CD14-positive monocyte (primary cell): ENCODE data around the gene DCTN2. TPM values are rescaled to one million over a fixed set of nuclear protein-coding genes. Genes with fewer than 3 reads are reported as not detected.
"Not testable (repeated sequence)": the region's sequence is repeated elsewhere in the genome, so short reads cannot be mapped to it uniquely, and the experiment has no call there.

Experiments
- DNase-seq, 3 donors: peaks; one replicate each; pipeline ENCODE4 v3.0.0-alpha.2; 2011 to 2022
- H2AFZ ChIP-seq: 2 replicates; pipeline ENCODE4 v1.6.0; 2012; ENCODE audit warnings: mild to moderate bottlenecking, low read depth, low read length, inconsistent platforms; ENCODE audit not compliant: insufficient read depth, poor library complexity, severe bottlenecking
- H3K27ac ChIP-seq, 2 donors: 1 replicate in 1 of 2; 2 replicates in 1 of 2; pipeline ENCODE4 v1.5.1; 2012 to 2013; ENCODE audit warnings: low read length in 2 of 2, control low read depth in 1 of 2, inconsistent platforms in 1 of 2, low read depth in 1 of 2, mild to moderate bottlenecking in 1 of 2
- H3K27me3 ChIP-seq, 2 donors: one replicate each; pipeline versions ENCODE4 v1.6.0 to v1.6.1; 2011 to 2013; ENCODE audit warnings: low read length in 2 of 2; ENCODE audit not compliant: control insufficient read depth in 2 of 2, insufficient read depth in 2 of 2
- H3K36me3 ChIP-seq, 2 donors: replicated peaks in 1 of 2; 1 replicate in 1 of 2; 2 replicates in 1 of 2; pipeline versions ENCODE4 v1.5.1 to v1.6.1; 2012 to 2013; ENCODE audit warnings: low read length in 2 of 2, control low read depth in 1 of 2, inconsistent platforms in 1 of 2, mild to moderate bottlenecking in 1 of 2; ENCODE audit not compliant: insufficient read depth in 2 of 2, control insufficient read depth in 1 of 2
- H3K4me1 ChIP-seq, 2 donors: 1 replicate in 1 of 2; 2 replicates in 1 of 2; pipeline versions ENCODE4 v1.5.1 to v1.6.1; 2012 to 2013; ENCODE audit warnings: low read length in 2 of 2, control low read depth in 1 of 2, inconsistent platforms in 1 of 2, mild to moderate bottlenecking in 1 of 2, moderate library complexity in 1 of 2; ENCODE audit not compliant: insufficient read depth in 2 of 2, control insufficient read depth in 1 of 2
- H3K4me2 ChIP-seq: replicated peaks from 2 replicates; pipeline ENCODE3; 2012; ENCODE audit warnings: low read length, moderate library complexity, mild to moderate bottlenecking; ENCODE audit not compliant: poor library complexity, severe bottlenecking; ENCODE audit errors: extremely low read depth
- H3K4me3 ChIP-seq, 3 experiments: fragments of 200-600 bp in 1 of 3; sonication (generic) in 1 of 3; replicated peaks in 1 of 3; 1 replicate in 2 of 3; 2 replicates in 1 of 3; pipeline ENCODE4 v1.5.1; 2011 to 2013; ENCODE audit warnings: low read length in 3 of 3, mild to moderate bottlenecking in 3 of 3, control low read depth in 2 of 3, low read depth in 2 of 3, inconsistent platforms in 1 of 3, moderate library complexity in 1 of 3
- H3K79me2 ChIP-seq: 2 replicates; pipeline ENCODE4 v1.6.0; 2012; ENCODE audit warnings: mild to moderate bottlenecking, control low read depth, inconsistent platforms, low read length, moderate library complexity; ENCODE audit not compliant: insufficient read depth
- H3K9ac ChIP-seq: 2 replicates; pipeline ENCODE4 v1.6.0; 2017; ENCODE audit warnings: low read length, mild to moderate bottlenecking; ENCODE audit not compliant: insufficient read depth, poor library complexity, severe bottlenecking
- H3K9me3 ChIP-seq, 2 donors: replicated peaks in 1 of 2; 1 replicate in 1 of 2; 2 replicates in 1 of 2; pipeline versions ENCODE4 v1.5.1 to v1.6.1; 2012 to 2013; ENCODE audit warnings: low read length in 2 of 2, control low read depth in 1 of 2; ENCODE audit not compliant: control insufficient read depth in 1 of 2, insufficient read depth in 1 of 2
- H4K20me1 ChIP-seq: 2 replicates; pipeline ENCODE4 v1.6.0; 2012; ENCODE audit warnings: mild to moderate bottlenecking, low read length, control low read depth, moderate library complexity; ENCODE audit not compliant: insufficient read depth
- H3K27ac Mint-ChIP-seq, 7 donors: one replicate each; pipeline ENCODE4 v1.8.0; 2020; ENCODE audit warnings: mild to moderate bottlenecking in 7 of 7, mixed read lengths in 7 of 7, moderate library complexity in 6 of 7, inconsistent platforms in 2 of 7
- H3K27me3 Mint-ChIP-seq, 3 donors: one replicate each; pipeline ENCODE4 v1.8.0; 2021 to 2022; ENCODE audit warnings: low read depth in 3 of 3, mild to moderate bottlenecking in 3 of 3, mixed read lengths in 3 of 3, moderate library complexity in 3 of 3, inconsistent platforms in 1 of 3
- H3K36me3 Mint-ChIP-seq, 2 donors: one replicate each; pipeline ENCODE4 v1.8.0; 2020; ENCODE audit warnings: mixed read lengths in 2 of 2, inconsistent platforms in 1 of 2, mild to moderate bottlenecking in 1 of 2
- H3K4me1 Mint-ChIP-seq: one replicate; pipeline ENCODE4 v1.8.0; 2020; ENCODE audit warnings: mild to moderate bottlenecking, mixed read lengths
- H3K4me3 Mint-ChIP-seq, 2 donors: one replicate each; pipeline ENCODE4 v1.8.0; 2020; ENCODE audit warnings: mild to moderate bottlenecking in 2 of 2, mixed read lengths in 2 of 2, moderate library complexity in 1 of 2
- H3K9me3 Mint-ChIP-seq, 7 donors: one replicate each; pipeline ENCODE4 v1.8.0; 2020 to 2022; ENCODE audit warnings: mixed read lengths in 7 of 7, mild to moderate bottlenecking in 6 of 7, moderate library complexity in 6 of 7, inconsistent platforms in 2 of 7
- WGBS: methylation state at CpG from one replicate; pipeline ENCODE4 v1.1.5; 2013; ENCODE audit warnings: missing lambda C conversion rate; ENCODE audit not compliant: insufficient coverage; 5-methylcytosine and 5-hydroxymethylcytosine counted together
- intact Hi-C, 2 donors: fragments of 100-400 bp; cut with micrococcal nuclease; formaldehyde crosslinking; loops; one replicate each; pipeline versions ENCODE4 v1.15.0 to v1.15.1; 2023
- polyA plus RNA-seq, 3 donors: library from polyadenylated mRNA; depleted of rRNA in 1 of 3; unstranded in 2 of 3; stranded (reverse) in 1 of 3; fragments of 300-500 nt in 2 of 3; fragments of >200 nt in 1 of 3; fragmentation: Illumina TruSeq in 2 of 3; gene quantifications; 1 replicate in 2 of 3; 2 replicates in 1 of 3; pipeline ENCODE4 v1.2.3, GENCODE V29; 2012 to 2021
- TF ChIP-seq, protein P1 (sequence below): fragments of 200-600 bp; IDR thresholded peaks from one replicate; pipeline ENCODE4 v1.8.0; 2022; ENCODE audit warnings: antibody characterized with exemption, mild to moderate bottlenecking

Gene DCTN2
- polyA plus RNA-seq, 3 donors = 72.8 to 94.5 (median 82.2) TPM

DNA sequence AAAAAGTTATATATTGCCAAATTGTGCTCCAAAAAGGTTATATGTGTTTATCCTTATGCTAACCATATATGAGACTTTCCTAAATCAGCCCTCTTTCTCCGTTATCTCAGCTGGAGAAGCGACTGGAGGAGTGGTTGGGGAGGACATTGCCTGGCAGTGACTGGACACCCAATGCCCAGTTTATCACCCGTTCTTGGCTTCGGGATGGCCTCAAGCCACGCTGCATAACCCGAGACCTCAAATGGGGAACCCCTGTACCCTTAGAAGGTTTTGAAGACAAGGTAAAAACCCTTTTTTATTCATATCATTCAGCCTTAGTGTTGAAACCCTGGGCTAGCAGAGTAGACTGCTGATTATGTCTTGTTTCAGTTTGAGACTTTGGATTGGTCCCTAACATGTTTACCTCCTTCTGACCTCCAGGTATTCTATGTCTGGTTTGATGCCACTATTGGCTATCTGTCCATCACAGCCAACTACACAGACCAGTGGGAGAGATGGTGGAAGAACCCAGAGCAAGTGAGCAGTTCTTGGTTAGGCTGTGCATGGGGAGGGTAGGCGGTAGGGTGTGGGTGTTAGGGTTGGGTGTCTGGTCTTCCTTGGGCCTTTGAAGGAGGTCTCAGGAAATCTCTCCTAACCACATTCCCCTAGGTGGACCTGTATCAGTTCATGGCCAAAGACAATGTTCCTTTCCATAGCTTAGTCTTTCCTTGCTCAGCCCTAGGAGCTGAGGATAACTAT is 35.2 kb downstream of the DCTN2 start:
- H3K27ac Mint-ChIP-seq = peak overlapping the region in 2 of 7 donors; percentile 25 to 81
- Histone ChIP-seq H3K27me3 (no peaks in the 10 kb centered on the region), H3K4me2 (no peak overlapping the region), H3K36me3 (peaks cover 65 to 79% of the 10 kb centered on the region in 2 donors), H3K4me1 (no peaks in the 10 kb centered on the region), H3K4me3 (no peak overlapping the region), H3K79me2 (peaks cover 5% of the 10 kb centered on the region), H3K27ac (no peak overlapping the region), H4K20me1 (peaks cover 23% of the 10 kb centered on the region), H3K9ac (no peak overlapping the region), H2AFZ (no peak overlapping the region), H3K9me3 (no peaks in the 10 kb centered on the region)
- H3K36me3 Mint-ChIP-seq = peaks cover 73 to 86% of the 10 kb centered on the region in 2 donors
- H3K27me3 Mint-ChIP-seq = no peaks in the 10 kb centered on the region
- no peak overlapping the region for H3K4me3 Mint-ChIP-seq
- 100% methylated on average over 3 of the region's 7 CpGs for WGBS
- TF ChIP-seq, protein P1, sequence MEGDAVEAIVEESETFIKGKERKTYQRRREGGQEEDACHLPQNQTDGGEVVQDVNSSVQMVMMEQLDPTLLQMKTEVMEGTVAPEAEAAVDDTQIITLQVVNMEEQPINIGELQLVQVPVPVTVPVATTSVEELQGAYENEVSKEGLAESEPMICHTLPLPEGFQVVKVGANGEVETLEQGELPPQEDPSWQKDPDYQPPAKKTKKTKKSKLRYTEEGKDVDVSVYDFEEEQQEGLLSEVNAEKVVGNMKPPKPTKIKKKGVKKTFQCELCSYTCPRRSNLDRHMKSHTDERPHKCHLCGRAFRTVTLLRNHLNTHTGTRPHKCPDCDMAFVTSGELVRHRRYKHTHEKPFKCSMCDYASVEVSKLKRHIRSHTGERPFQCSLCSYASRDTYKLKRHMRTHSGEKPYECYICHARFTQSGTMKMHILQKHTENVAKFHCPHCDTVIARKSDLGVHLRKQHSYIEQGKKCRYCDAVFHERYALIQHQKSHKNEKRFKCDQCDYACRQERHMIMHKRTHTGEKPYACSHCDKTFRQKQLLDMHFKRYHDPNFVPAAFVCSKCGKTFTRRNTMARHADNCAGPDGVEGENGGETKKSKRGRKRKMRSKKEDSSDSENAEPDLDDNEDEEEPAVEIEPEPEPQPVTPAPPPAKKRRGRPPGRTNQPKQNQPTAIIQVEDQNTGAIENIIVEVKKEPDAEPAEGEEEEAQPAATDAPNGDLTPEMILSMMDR = no peak
- intact Hi-C loops = no loop called here
- DNase-seq = no peak
- H3K9me3 Mint-ChIP-seq = peaks cover 0 to 1% (median 0%) of the 10 kb centered on the region in 7 donors
- peaks cover under 1% of the 10 kb centered on the region for H3K4me1 Mint-ChIP-seq

DNA sequence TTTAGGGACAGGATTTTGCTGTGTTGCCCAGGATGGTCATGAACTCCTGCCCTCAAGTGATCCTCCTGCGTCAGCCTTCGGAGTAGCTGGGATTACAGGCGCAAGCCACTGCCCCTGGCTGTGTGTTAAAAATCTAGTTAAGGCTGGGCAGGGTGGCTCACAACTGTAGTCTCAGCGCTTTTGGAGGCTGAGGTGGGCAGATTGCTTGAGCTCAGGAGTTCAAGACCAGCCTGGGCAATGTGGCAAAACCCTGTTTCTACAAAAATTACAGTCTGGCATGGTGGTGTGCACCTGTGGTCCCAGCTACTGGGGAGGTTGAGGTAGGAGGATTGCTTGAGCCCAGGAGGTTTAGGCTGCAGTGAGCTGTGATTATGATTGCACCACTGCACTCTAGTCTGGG is 35.8 kb downstream of the DCTN2 start:
- peaks cover 64 to 79% of the 10 kb centered on the region in 2 donors for H3K36me3 ChIP-seq
- Mint-ChIP-seq H3K4me1 (no peaks in the 10 kb centered on the region), H3K27me3 (no peaks in the 10 kb centered on the region), H3K9me3 (peaks cover 0 to 1% (median 0%) of the 10 kb centered on the region in 7 donors), H3K4me3 (no peak overlapping the region), H3K27ac (peak overlapping the region in 1 of 7 donors; percentile 26), H3K36me3 (peaks cover 71 to 86% of the 10 kb centered on the region in 2 donors)
- no peak overlapping the region for H3K27ac ChIP-seq
- no peaks in the 10 kb centered on the region for H3K4me1 ChIP-seq
- no peak overlapping the region for H3K4me2 ChIP-seq
- intact Hi-C loops = no loop called here
- H4K20me1 ChIP-seq = peaks cover 17% of the 10 kb centered on the region
- H3K79me2 ChIP-seq = no peaks in the 10 kb centered on the region
- WGBS = 100% methylated on average over 4 of the region's 4 CpGs
- H2AFZ ChIP-seq = no peak overlapping the region
- TF ChIP-seq, protein P1 = no peak
- DNase-seq = no peak
- no peaks in the 10 kb centered on the region for H3K9me3 ChIP-seq
- H3K4me3 ChIP-seq = no peak overlapping the region
- no peak overlapping the region for H3K9ac ChIP-seq
- no peaks in the 10 kb centered on the region for H3K27me3 ChIP-seq

GRCh38 chr12:57507796-57508195 is 39.2 kb downstream of the DCTN2 start:
- H3K79me2 ChIP-seq, H3K4me3 Mint-ChIP-seq, H3K9me3 ChIP-seq, H3K27me3 Mint-ChIP-seq, H4K20me1 ChIP-seq, H3K9me3 Mint-ChIP-seq, H3K4me2 ChIP-seq, H3K27ac ChIP-seq, H3K4me1 ChIP-seq, H3K27me3 ChIP-seq, H3K9ac ChIP-seq, H3K4me1 Mint-ChIP-seq, DNase-seq, intact Hi-C loops, H2AFZ ChIP-seq, H3K4me3 ChIP-seq: not testable (repeated sequence)
- H3K36me3 ChIP-seq = peaks cover 65 to 81% of the 10 kb centered on the region in 2 donors
- Mint-ChIP-seq H3K27ac (peak overlapping the region in 1 of 7 donors; percentile 66), H3K36me3 (peaks cover 73 to 86% of the 10 kb centered on the region in 2 donors)
- WGBS = no CpG with 5 or more reads among the region's 28 CpGs
